Islet precursor cell (in vitro differentiated cells): Measurements from ENCODE around the gene KBTBD12.
"Not testable (repeated sequence)": the region's sequence is repeated elsewhere in the genome, so short reads cannot be mapped to it uniquely, and the experiment has no call there.

ENCODE experiments used
- DNase-seq: peaks from one replicate; pipeline ENCODE4 v3.0.0-alpha.2; 2018

Gene KBTBD12

DNA sequence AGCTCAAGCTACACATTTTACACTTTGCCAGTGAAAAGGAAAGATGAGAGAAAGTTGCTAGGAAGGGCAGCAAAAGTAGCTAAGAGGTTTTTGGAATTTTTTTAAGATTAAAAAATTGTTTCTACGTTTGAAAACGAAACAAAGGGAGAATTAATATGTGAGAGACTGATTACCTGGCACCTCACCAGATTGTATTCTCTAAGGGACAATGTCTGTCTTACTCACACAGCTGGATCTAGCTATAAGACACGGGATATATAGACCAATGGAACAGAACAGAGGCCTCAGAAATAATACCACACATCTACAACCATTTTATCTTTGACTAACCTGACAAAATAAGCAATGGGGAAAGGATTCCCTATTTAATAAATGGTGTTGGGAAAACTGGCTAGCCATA, 9.5 kb upstream of the KBTBD12 start:
- DNase-seq: no peak

DNA sequence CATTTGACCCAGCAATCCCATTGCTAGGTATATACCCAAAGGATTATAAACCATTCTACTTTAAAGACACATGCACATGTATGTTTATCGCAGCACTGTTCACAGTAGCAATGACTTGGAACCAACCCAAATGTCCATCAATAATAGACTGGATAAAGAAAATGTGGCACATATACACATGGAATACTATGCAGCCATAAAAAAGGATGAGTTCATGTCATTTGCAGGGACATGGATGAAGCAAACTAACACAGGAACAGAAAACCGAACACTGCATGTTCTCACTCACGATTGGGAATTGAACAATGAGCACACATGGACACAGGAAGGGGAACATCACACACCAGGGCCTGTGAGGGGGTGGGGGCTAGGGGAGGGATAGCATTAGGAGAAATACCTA, 8.4 kb upstream of the KBTBD12 start:
- not testable (repeated sequence) for DNase-seq

DNA sequence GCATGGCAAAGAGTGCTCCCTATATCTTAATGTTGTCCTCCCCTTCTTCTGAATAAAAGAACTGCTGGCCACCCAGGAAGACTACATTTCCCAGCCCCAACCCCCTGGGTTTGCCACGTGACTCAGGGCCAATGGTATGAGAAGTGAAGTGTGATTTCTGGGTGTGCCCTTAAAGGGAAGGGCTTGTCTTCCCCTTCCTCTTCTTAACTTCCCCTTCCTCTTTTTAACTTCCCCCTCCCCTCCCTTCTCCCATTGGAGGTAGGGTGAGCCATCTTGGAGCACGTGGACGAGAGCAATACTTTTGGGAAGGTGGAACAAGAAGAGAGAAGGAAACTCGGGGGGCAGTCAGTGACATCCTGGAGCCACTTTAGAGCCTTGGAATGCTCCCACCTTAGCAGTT, 6.8 kb upstream of the KBTBD12 start:
- DNase-seq: no peak

DNA sequence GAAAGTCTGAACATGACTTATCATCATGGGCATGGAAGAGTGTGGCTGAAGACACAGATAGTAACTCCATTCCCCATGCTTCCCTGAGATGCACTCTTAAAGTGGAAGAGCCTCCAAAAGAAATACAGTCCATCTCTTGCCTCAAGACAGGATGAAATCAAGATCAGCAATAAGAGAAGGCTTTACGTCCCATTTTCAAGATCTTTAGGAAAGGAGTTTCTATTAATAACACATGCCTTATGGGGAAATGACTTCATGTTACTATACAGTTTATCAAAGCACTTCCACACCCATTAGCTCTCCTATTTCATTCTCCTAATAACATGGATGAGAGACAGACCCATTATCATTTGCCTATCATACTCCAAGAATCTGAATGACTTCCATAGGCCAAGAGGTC, 6.1 kb upstream of the KBTBD12 start:
- no peak for DNase-seq

DNA sequence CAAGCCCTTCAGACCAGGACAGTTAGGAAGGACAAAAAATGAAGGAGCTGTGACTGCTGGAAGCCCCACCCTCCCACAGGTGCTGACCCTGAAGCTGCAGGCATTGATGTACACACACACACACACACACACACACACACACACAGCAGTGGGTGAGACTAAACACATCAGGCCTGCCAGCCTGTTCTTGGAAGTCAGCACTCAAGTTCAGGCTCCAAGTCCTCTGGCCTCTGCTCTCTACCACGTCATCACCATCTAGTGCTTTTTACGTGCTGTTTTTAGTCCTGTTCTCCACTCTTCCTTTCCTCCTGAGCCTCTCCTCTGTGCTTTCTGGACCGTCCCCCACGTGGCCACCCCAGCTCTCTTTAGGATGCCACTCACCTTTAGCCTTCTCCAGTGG, 5.4 kb upstream of the KBTBD12 start:
- no peak for DNase-seq

DNA sequence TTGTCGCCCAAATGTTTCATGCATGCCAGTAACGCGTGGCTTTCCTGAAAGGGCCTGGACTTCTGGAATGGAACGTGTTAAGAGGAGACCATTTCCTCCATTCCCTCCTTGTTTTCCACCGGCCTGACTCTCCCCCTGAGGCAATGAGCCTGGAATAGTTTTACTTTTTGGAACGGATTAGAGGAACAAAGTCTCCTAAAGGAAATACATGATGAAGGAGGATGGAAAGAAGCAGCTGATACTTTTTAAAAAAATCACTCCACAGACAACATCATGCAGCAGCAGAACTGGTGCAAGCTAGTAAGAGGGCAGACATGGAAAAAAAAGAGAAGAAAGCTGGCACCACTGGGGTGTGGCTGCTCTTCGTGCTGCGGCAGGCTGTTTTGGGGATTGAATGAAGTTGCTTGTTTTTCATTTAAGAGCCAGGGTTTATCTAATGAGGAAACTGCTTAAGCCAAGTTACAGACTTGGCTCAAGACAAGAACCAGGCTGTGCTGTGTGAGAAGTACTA, 3.6 kb upstream of the KBTBD12 start:
- peak; percentile 82 for DNase-seq

DNA sequence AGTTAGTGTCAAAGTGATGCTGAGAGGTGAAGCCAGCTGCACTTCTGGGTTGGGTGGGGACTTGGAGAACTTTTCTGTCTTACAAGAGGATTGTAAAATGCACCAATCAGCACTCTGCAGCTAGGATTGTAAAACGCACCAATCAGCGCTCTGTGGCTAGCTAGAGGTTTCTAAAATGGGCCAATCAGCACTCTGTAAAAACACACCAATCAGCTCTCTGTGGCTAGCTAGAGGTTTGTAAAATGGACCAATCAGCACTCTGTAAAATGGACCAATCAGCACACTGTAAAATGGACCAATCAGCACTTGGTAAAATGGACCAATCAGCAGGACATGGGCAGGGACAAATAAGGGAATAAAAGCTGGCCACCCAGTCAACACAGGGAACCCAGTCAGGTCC, 1.2 kb upstream of the KBTBD12 start:
- not testable (repeated sequence) for DNase-seq

DNA sequence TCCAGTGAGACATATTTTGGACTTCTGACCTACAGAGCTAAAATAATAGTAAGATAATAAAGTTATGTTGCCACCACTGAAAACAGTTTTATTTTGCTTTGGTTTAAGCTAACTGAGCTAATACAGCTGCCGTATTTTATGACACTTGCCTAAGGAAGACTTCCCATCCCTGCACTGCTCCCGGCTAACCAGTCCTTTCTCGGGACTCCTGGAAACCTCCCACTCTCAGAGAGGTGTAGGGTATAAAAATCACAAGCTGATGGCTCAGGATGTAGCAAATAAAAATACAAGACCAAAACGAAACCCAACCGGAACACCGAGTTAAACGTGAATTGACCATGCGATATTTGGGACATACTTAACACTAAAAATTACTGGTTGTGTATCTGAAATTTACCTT, 448 bp upstream of the KBTBD12 start:
- no peak for DNase-seq

DNA sequence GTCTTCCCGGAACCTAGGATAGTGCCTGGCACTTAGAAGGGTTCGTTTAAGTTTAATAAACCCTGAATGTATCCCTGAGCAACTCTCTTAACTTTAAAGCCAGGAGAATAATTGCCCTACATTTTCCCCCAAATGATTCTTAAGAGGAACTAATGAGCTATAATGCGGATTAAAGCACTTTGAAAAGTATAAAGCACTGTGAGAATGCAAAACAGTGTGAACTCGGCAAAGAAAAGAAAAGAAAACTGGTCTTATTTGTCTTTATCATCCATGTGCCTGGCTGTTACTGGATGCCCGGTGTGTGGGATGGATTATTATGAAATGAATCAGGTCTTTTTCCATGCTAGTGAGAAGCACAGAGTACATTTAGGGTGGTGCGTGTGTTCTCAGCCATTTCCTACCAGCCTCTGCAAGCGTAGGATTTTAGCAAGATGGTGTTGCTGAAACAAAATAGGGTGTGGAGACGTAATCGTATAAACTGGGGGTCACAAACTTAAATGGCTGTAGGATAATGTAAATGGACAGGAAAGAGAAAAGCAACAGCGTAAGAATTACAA, 983 bp downstream of the KBTBD12 start:
- DNase-seq: no peak

DNA sequence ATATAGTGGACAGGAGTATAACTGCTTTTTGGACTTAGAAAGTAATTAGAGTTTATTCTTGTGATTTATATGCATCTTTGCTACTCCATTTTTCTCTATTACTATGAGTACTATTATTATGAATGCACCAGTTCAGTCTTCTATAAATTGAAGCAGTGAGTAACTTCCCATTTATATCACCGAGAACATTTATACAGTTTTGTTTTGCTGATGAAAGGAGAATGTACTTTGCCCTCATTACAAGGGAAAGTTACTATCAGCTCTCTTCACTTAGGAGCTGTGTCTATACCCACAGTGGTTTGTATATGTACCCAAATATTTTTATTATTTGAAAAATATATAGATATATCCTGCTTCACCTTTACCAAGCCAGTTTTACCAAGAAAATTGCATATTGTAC, 5.7 kb downstream of the KBTBD12 start:
- no peak for DNase-seq

DNA sequence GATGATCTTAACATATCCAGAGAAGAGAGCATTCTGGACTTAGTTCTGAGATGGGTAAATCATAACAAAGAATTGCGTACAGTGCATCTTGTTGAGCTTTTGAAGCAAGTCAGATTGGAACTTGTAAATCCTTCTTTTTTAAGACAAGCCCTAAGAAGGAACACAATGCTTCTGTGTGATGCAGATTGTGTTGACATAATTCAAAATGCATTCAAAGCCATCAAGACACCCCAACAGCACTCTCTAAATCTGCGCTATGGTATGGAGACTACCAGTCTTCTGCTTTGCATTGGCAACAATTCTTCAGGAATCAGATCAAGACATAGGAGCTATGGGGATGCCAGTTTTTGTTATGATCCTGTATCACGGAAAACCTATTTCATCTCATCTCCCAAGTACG, 8.6 kb downstream of the KBTBD12 start:
- DNase-seq: no peak

DNA sequence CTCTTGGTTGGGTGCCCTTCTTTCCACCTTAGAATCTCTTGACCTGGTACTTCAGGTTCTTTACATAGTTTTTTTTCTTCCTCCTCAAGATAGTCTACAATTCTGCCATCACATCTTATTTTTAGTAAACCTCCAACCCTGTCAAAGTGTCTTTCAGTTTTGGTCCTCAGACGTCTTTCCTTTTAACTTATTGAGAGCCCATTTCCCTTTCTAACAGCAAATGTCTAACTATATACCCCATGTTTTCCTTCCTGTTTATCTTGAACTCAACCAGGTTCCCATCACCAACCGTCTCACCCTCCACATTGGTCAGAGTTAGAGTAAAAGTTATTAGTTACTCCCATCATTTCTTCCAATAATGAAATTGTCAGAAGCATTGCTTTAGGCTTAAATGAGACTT, 10.4 kb downstream of the KBTBD12 start:
- no peak for DNase-seq

DNA sequence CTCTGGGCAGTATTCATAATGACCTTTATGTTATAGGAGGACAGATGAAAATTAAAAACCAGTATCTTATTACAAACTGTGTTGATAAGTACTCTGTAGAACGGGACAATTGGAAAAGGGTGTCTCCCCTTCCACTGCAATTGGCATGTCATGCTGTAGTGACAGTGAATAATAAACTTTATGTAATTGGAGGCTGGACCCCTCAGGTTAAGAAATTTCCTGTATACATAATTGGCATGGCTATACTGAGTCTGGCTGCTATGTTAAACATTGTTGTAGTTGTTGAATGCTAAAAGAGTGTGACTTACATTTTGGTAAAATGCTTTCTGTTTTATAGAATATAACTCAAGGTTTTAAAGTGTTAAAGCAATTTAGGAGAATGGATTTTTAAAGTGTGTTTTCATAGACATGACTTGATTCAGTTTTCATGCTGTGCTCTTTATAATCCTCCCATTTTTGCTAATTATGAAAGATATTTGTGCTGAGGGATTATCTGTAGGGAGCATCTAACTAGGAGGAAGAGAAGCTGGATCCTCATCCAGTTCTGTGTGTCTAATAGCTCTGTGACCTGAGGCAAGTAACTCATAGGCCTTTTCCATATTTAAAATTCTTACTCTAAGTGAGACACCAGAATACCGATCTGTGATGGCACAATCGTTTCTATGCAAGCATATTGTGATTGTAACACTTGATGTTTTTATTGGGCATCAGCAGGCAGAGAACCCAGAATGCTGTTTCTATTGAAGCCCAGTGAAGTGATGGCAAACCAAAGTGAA, 13.0 kb downstream of the KBTBD12 start:
- DNase-seq: no peak

DNA sequence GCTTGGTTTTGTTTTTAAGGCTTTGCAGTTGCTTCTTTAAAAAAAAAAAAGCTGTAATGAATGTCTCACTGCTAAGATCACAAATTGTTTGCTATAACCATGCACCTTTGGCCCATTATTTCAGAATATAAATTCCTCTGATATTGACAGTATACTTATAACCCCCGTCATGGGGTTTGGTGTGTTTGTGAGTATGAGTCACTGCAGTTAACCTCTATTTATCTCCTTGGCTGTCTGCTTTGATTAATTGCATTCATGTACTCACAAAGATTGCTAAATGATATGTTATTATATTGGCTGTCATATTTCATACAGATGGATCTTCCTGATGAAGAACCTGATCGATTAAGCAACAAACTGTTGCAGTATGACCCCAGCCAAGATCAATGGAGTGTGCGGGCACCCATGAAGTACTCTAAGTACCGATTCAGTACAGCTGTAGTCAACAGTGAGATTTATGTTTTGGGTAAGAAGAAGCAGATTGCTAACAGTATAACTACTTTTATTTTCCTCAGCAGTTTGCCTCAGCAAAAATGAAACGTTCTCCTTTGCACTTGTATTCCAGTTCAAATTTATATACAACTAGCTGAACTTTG, 14.9 kb downstream of the KBTBD12 start:
- no peak for DNase-seq

DNA sequence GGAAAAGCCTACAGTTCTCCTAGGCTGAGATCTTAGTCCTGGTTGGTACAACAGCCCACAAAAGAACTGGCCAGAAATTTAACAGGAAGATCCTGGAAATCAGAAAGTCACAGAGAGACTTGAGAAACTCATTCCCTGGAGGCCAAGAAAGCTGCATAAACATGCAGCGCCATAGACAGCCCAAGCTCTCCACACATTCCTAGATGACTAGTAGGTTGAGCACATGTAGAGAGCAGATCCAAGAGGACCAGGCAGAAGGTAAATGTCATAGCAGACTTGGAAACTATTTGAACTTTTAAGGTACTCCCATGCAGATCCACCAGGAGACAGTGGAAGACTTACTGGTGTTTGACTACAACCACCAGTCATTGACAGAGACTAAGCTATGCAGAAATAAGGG, 18.4 kb downstream of the KBTBD12 start:
- no peak for DNase-seq

DNA sequence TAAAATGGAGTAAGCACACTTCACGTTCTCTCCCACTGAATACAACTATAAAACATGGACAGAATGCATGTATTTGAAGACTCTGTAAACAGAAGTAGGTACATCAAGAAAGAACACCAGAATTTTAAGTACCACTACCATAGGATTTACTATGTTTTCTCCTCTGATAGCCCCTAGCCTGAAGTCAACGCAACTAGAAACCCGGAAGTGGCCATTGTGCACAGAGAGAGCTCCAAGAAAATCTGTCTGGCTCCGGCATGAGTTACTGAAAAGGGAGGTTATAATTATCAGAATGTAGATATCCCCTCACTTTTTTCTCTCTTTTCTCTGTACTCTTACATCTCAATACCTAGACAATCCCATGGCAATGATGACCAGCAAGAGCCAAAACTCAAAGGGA, 23.8 kb downstream of the KBTBD12 start:
- DNase-seq: no peak

DNA sequence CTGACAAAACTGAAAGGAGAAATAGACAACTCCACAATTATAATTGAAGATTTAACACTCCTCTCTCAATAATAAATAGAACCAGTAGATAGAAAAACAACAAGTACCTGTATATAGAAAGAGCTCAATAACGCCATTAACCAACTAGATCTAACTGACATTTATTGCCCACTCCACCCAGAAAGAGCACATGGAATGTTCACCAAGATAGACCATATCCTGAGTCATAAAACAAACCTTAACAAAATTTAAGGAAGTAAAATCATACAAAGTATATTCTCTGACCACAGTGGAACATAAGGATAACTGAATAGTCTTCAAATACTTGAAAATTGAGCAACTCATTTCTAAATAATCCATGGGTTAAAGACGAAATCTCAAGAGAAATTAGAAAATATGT, 25.1 kb downstream of the KBTBD12 start:
- no peak for DNase-seq

DNA sequence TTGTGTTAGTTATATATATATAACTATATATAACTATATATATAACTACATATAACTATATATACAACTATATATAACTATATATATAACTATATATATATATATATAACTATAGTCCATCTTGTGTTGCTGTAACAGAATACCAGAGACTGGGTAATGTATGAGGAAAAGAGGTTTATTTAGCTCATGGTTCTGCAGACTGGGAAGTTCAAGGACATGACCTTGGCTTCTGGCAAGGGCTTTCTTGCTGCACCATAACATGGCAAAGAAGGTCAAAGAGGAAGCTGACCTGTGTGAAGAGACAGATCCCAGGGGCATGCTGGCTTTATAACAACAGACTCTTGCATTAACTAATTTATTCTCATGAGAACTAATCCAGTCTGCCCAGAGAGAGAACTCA, 27.6 kb downstream of the KBTBD12 start:
- DNase-seq: no peak

DNA sequence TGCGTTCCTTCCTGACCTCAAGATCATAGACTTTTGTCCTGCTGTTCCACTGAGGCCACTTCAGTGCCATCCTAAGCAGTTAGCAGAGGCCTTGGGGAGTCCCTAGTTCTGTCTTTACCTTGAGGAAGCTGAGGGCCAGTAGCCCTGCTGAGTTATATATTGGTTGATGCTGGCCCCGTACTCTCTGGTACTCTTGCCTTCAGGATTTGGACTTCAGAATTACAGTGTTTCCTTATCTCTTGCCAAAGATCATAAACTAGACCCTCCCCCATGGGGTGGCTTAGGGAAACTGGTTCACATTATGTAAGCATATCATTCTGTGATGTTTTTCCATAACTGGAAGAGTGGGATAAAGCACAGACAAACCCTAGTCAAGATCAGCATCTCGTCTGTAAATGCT, 33.2 kb downstream of the KBTBD12 start:
- no peak for DNase-seq

DNA sequence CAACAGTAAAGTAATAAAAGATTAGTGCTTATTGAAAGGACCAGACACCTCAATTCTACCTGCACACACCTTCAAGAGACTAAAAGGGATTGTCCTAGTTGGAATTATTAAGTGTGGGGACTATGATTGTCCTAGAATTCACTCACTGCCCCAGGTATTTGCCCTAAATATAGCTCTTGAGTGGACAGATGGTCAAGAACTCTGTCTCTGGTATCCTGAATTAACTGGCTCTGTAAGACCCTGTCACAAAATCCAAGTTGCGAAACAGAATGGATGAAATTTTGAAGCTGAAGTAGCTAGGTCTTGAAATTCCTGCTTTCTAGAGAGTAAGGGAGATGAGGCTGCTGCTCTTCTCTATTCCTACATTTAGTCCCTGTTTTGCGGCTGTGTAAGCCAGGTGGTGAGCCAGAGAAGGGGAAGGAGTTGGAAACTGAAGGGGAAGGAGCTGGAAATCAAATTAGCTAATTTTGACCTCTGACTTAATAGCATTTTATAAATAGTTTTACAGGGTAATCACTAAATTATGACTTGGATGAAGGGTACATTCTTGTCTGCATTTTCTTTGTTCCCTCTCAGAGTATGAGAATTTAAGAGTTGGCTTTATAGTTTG, 34.5 kb downstream of the KBTBD12 start:
- DNase-seq: no peak

DNA sequence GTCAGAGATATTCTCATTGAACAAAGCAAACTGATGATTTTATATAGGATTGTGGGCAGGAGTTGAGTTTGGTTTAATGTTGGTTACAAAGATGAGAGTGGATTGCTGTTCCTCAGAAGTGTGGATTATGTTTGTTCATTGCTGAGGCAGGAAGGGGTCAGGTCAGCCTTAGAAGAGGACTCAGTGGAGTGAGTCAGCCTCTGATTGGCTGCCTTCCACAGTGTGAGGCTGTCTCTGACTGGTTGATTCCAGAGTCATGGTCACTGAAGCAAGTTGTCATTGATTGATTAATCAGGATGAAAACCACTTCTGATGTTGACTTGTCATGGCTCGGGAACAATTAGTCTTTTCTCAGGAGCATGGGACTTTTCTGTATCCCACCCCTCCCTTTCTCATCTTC, 36.2 kb downstream of the KBTBD12 start:
- no peak for DNase-seq

DNA sequence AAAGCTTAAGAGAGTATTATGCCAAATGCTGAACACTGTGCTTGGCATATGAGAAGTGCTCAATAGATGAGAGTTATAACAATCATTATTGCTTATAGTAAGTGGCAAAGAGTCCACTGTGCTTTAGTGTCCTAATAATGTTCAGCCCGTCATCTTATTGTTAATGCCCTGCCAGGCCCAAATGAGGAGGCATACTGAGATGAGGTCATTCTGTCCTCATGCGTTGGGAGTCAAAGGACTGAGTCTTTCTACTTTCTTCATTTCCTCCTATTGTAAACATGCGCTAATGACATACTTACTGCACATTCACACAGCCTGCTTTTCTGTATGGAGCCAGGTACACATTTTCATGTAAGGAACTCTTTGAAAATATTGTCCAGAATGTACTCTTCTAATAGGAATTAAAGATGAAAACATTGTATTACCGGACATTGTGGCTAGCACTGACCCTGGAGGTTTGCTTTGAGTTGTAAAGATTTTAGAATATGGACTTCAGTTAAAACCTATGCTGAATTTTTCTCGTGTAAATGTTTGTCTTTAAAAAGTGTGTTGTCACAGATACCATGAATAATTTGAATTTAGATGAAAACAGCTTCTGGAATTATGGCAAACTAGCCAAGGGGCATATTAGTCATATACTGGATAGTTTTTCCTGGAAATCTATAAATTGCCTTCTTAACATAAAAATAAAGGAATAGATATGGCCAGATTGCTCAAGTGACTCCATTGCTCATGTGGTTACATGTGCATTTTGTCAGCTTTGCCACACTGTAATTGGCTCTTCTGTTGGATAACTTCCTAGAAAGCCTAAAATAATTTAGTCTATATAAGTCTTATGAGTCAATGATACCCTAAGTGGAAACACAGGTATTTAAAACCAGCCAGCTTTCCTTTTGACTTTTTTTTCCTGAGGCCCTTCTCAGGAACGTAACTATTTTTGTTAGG, 38.3 kb downstream of the KBTBD12 start:
- no peak for DNase-seq

DNA sequence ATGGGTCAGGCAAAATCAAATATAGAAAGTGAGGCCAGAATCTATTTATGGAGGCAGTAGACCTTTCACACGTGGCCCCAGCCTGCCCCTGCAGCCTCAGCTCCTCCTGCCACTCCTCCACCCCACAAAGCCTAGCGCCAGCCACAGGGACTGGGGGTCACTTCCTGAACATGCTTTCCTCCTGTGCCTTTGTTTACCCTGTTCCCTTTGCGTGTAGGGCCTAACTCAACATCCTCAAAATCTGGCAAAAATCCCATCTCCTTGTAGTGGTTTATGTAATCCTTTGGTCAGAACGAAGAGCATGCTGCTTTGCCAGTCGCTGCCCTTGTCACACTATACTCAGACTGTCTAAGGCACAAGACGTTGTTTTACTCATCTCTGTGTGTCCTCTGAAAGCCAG, 39.6 kb downstream of the KBTBD12 start:
- no peak for DNase-seq
